ENCODE data around the gene LGALS7. TPM values are rescaled to one million over a fixed set of nuclear protein-coding genes. Genes with fewer than 3 reads are reported as not detected.
"Not testable (repeated sequence)": the region's sequence is repeated elsewhere in the genome, so short reads cannot be mapped to it uniquely, and the experiment has no call there.

Gene LGALS7
- total and polyA plus RNA-seq, 8 donors = 0.58 to 1.4 TPM; not detected in 6

- intact Hi-C loops (cut with DNase I) = no loop called here
- no peaks in the 10 kb centered on the region for H3K36me3 ChIP-seq
- ATAC-seq (no peak), DNase-seq (no peak)
- H3K27me3 ChIP-seq = no peaks in the 10 kb centered on the region
- H3K4me3 ChIP-seq = no peak within 1 kb of the TSS
- peaks cover 0 to 8% of the 10 kb centered on the region in 2 donors for H3K4me1 ChIP-seq
- no peak within 1 kb of the TSS for H3K27ac ChIP-seq
- no peaks in the 10 kb centered on the region for H3K9me3 ChIP-seq
- no peak for TF ChIP-seq CTCF (IDR thresholded peaks at IDR 0.05)
These were observed 15.3 kb upstream of the LGALS7 start, which contains the start of gene LGALS7B for GRCh38 chr19:38788478-38789243. Gene LGALS7B (plus strand): TSS chr19:38789200. CDS start chr19:38789227, 27 bp downstream.

GRCh38 chr19:38786572-38787265, 13.4 kb upstream of the LGALS7 start:
- ATAC-seq (no peak), DNase-seq (no peak)
- no peak overlapping the region for H3K4me3 ChIP-seq
- H3K36me3 ChIP-seq = no peaks in the 10 kb centered on the region
- no peak for TF ChIP-seq CTCF (IDR thresholded peaks at IDR 0.05)
- H3K4me1 ChIP-seq = no peaks in the 10 kb centered on the region
- no peaks in the 10 kb centered on the region for H3K9me3 ChIP-seq
- intact Hi-C loops (cut with DNase I) = no loop called here
- no peaks in the 10 kb centered on the region for H3K27me3 ChIP-seq
- no peak overlapping the region for H3K27ac ChIP-seq

GRCh38 chr19:38786061-38786460, 12.7 kb upstream of the LGALS7 start:
- H3K27ac ChIP-seq; H3K27me3 ChIP-seq; DNase-seq; intact Hi-C loops (cut with DNase I); ATAC-seq; H3K4me3 ChIP-seq; H3K36me3 ChIP-seq; H3K9me3 ChIP-seq; H3K4me1 ChIP-seq: not testable (repeated sequence)

- intact Hi-C loops (cut with DNase I) = no loop called here
- Histone ChIP-seq H3K27me3 (no peaks in the 10 kb centered on the region), H3K27ac (no peak overlapping the region), H3K9me3 (no peaks in the 10 kb centered on the region), H3K36me3 (no peaks in the 10 kb centered on the region), H3K4me3 (no peak overlapping the region), H3K4me1 (no peaks in the 10 kb centered on the region)
- no peak for TF ChIP-seq CTCF (IDR thresholded peaks at IDR 0.05)
- ATAC-seq (no peak), DNase-seq (no peak)
These were observed 11.9 kb upstream of the LGALS7 start for GRCh38 chr19:38785187-38785699.

GRCh38 chr19:38784224-38784623, 10.9 kb upstream of the LGALS7 start:
- no peak for ATAC-seq
- Histone ChIP-seq H3K36me3 (no peaks in the 10 kb centered on the region), H3K27me3 (no peaks in the 10 kb centered on the region), H3K4me3 (no peak overlapping the region), H3K27ac (no peak overlapping the region), H3K4me1 (no peaks in the 10 kb centered on the region), H3K9me3 (no peaks in the 10 kb centered on the region)
- no peak for TF ChIP-seq CTCF (IDR thresholded peaks at IDR 0.05)
- intact Hi-C loops (cut with DNase I) = no loop called here
- DNase-seq = no peak

- H3K4me1 ChIP-seq; DNase-seq; H3K36me3 ChIP-seq; H3K27me3 ChIP-seq; ATAC-seq; H3K4me3 ChIP-seq; H3K9me3 ChIP-seq; H3K27ac ChIP-seq; intact Hi-C loops (cut with DNase I): not testable (repeated sequence)
These were observed 8.9 kb upstream of the LGALS7 start for GRCh38 chr19:38782212-38782611.

Data from left lung (tissue), 10 donors.